LNCAP (cell line): ENCODE data around the gene EXOC7.

Experiments
- CTCF ChIP-seq: fragments of 450-650 bp; IDR thresholded peaks from 2 replicates; pipeline ENCODE4 v1.5.1; 2017; ENCODE audit warnings: mild to moderate bottlenecking

The EXOC7 gene

DNA sequence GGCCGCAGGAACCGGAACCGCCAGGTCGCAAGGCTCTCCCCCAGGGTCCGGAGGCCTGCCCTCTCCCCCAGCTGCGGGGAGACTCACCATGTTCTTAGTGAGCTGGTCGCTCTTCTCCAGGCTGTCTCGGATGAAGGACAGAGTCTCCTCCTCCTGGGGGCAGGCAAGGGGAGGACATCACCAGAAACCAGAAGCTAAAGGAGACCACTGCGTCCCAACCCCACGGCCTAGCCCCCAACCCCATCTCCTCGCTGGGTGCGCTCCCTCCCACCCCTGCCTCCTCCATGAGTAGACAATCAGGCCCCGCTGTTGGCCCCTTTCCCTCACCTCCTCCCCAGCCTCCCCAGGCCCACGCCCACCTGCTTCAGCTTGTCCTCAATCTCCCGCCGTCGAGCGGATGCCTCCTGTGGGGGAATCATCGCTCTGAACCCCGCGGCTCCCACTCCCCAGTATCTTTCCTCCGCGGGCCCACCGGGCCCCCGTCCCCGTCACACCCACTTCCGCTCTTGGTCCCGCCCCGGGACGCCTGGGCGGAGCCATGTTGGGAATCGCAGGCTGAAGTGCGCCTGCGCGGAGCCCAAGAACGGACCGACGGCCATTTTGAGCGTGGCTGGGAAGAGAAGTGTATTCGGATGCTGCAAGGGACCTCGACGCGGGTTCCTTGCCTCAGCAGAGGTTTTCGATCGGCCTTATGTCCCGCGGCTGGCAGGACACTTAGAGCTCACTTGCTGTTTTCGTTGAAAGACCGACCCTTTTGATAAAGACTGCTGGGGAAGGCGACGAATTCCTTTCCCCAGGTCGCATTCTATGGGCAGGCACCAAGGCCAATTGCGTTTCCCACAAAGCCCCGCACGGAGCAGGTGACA is at the start of gene EXOC7:
Gene EXOC7 (minus strand): TSS at position 514 of the 866 bp plus-strand sequence. CDS start 95 bp downstream, at position 419.
- no peak for TF ChIP-seq CTCF

GRCh38 chr17:76153202-76153601 is 49.6 kb upstream of the EXOC7 start:
- TF ChIP-seq CTCF: no peak

- TF ChIP-seq CTCF: no peak
These were observed 49.0 kb upstream of the EXOC7 start for GRCh38 chr17:76152591-76152990.

DNA sequence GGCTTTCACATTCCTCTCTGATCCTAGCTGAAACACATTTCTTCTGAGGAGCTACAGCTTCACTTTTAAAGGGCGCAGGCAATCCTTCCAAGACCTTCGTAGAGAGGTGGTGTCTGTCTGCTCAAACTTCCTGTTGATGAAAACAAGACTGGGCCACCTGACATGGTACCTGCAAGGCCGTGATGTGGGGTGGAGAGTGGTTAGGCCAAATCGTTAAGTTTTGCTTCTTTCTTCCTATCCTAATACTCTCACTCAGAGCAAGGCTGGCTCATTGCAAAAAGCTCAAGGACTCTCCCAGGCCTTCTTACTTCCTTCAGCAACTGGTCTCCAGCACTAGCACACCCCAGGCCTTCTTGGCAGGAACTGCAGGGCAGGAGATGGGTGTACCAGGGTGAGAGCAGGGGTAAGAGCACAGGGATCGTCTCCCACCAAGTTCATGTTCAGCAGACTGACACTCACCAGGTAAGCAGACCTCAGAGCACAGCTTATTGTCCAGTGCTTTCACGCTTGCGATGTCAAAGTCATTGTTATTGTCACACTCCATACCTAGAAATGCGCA is 48.4 kb upstream of the EXOC7 start:
- no peak for TF ChIP-seq CTCF

- no peak for TF ChIP-seq CTCF
These were observed 47.4 kb upstream of the EXOC7 start for GRCh38 chr17:76150712-76151622.

DNA sequence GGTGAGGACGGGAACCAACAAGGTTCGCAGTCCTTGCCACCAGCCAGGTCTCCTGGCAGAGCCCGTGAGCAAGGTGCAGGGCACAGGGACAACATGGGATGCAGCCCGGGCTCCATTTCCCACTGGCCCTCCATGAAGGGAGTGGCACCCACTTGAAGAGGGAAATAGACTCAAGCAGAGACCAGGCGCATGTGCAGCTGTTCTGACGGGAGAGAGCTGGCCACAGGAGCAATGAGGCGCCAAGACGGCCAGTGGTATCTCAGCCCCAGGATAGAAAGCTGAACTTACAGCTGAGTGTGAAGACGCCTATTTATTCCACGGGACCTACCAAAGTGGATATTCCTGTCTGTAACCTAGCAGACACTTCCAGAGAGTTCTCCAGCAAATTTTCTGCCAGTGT is 45.6 kb upstream of the EXOC7 start:
- TF ChIP-seq CTCF: no peak

GRCh38 chr17:76148015-76148326 is 44.4 kb upstream of the EXOC7 start:
- TF ChIP-seq CTCF: no peak; the same call in 1 of the 2 replicates
